NCI-H748 (cell line): ENCODE data around the gene DENND1A.
"Not testable (repeated sequence)": the region's sequence is repeated elsewhere in the genome, so short reads cannot be mapped to it uniquely, and the experiment has no call there.

ENCODE experiments used
- DNase-seq: peaks from one replicate; lab custom pipeline; 2025; ENCODE audit not compliant: unreplicated experiment; lab: John Stamatoyannopoulos, UW

DENND1A gene

DNA sequence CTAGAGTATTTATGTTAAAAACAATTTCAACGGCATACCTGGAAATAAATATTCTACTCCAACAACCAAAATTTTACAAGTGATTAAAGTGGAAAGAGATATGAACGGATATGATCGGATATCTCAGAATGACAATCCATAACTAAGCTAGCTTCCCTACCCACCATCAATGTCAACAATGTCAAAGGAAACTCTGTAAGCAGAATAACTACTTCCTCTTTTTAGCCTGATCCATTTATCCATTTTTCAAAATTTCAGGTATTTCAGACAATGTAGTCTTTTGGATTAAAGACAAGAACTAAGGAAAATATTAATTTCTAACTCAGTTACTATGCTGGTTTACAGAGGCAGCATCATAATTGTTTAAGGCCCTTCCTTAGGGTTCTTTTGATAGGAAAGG, 188.7 kb downstream of the DENND1A start:
- no peak for DNase-seq

DNA sequence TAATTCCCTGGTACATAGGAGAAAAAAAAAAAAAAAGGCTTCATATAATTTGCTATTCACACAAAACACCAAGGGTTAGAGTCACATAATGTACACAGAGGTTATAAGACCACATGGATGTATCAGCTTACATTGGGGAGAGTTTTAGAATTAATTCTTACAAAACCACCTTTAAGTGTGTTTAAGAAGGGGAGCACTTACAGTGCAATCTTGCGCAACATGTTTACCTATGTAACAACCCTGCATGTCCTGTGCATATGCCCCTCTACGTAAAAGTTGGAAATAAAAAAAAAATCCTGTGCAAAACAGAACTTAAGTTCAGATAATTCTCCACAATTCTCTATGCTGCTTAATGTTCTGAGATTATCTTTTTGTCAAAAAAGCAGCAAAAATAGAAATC, 190.0 kb downstream of the DENND1A start:
- no peak for DNase-seq

DNA sequence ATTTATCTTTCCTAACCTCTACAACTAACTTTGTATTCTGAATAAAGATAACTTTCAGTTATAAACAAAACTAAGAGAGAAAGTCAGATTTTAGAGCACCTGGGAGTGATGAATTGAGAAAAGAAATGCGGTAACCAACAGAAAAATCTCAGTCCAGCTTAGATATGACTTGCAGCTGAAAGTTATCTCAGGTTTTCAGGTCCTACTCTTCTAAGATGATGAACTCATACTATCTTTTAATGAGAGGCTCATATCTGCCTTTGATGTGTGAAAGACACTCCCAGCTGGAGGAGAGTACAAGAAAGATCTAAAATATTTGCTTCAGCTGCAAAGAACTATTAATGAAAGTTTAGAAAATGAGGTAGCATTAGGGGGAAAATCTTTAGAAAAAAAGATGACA, 190.5 kb downstream of the DENND1A start:
- DNase-seq, result no peak

DNA sequence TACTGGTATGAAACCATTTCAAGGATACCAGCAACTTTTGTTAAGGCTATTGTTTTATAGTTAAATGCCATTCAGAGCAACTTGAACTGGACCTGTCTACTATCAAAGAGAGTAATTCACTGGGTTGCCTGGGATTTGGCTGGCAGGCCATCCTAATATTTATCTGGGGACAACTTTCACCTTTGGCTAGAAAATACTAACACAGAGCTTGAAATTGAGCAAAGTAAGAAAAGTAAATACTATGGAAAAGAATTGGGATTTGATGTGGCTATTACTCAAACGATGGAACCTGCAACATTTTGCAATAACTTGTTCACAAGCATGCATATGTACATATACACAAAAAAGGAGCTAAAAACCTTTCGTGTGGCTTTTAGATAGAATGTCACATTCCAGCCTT, 191.3 kb downstream of the DENND1A start:
- DNase-seq, result no peak

DNA sequence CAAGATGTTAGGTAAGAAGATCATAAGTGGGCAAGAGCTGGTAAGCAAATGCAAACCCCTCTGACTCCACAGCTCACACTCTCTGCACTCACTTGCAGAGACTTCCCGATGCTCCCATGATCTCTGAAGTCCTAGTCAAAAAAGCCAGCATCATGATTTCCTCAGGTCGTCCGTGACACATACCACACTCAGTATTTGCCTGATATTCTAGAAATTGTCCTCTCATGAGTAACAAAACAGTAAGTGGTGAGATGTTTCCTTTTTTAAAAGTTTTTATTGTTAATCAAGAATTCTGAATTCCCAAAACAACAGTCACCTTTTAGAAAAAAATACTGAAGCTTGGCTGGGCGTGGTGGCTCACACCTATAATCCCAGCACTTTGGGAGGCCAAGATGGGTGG, 194.6 kb downstream of the DENND1A start:
- no peak for DNase-seq

DNA sequence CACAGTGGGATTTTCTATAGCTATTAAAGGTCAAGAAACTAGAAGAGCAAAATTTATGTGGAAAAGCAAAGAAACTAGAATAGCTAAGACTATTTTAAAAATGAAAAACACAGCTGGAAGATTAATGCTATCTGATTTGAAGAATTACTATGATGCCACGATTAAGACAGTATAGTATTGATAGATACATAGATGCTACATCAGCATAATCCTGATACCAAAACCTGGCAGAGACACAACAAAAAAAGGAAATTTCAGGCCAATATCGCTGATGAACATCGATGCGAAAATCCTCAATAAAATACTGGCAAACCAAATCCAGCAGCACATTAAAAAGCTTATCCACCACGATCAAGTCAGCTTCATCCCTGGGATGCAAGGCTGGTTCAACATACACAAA, 201.4 kb downstream of the DENND1A start:
- not testable (repeated sequence) for DNase-seq

DNA sequence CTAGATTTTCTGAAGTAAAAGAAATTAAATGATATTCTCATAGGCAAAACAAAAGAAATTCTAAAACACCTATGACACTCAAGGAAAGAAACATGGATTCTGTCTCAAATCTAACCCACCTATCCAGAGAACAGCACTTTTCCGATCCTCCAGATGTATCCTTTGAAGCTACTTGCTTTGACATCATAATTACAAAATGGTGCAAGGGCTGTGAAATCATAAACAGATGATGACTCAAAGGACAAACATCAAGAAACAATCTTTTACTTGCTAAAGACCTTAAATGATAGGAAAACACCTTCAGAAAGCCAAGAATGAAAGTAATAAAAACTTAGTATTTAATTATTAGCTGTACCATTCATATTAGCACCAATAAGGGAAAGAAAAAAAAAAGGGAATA, 202.6 kb downstream of the DENND1A start:
- no peak for DNase-seq

DNA sequence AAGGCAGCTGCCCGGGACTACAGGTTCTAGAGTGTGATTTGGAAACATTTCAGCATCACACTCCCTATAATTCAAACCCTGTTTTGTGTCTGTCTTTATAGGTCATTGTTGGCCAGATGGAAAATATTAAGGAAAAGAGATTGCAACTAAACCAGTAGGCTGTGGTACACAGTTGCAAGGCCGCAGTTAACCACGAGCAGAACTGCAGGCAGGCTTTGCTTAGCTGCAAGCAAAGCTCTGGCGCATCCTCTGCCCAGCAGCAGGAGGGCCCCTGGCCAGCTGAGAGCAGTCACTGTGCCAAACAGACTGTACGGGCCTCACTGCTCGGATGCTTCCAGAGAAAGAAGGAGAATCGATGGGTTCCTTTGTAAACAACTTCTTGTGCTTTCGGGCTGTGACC, 204.5 kb downstream of the DENND1A start:
- no peak for DNase-seq

DNA sequence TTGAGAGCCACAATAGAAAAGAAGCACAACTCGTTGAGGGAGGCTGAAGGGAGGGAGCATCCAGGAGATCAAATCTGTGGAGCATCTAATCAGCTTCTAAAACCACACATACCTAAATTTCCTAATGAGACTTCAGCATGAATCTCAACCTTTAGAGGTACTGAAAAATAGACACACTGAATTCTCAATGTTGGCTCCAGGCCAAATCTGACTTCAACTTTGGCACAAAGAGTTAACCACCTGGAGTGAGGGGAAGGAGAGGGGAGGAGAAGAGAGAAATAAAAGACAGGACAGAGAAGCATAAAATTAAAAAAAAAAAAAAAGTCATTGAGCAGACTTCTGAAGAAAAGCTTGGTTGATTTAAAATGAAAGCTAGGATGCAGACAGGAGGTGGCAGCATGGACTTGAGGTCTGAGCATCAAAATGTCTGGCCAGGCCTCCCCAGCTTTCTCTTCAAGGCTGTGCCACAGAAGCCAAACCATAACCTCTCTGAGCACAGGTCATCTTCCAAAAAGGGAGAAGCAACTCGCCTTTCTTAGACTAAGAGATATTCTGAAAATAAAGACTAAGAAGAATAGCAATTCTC, 205.6 kb downstream of the DENND1A start:
- DNase-seq, result peak; percentile 31

DNA sequence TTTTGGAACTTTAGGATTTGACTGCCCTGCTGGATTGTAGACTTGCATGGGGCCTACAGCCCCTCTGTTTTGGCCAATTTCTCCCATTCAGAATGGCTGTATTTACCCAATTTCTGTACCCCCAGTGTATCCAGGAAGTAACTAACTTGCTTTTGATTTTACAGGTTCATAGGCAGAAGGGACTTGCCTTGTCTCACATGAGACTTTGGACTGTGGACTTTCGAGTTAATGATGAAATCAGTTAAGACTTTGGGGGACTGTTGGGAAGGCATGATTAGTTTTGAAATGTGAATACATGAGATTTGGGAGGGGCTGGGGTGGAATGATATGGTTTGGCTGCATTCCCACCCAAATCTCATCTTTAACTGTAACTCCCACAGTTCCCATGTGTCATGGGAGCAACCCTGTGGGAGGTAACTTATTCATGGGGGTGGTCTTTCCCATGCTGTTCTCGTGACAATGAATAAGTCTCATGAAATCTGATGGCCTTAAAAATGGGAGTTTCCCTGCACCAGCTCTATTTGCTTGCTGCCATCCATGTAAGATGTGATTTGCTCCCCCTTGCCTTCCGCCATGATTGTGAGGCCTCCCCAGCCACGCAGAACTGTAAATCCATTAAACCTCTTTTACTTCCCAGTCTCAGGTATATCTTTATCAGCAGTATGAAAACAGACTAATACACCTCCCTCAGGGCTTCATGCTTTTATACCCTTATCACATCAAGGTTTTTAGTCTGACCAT, 206.6 kb downstream of the DENND1A start:
- DNase-seq, result no peak

DNA sequence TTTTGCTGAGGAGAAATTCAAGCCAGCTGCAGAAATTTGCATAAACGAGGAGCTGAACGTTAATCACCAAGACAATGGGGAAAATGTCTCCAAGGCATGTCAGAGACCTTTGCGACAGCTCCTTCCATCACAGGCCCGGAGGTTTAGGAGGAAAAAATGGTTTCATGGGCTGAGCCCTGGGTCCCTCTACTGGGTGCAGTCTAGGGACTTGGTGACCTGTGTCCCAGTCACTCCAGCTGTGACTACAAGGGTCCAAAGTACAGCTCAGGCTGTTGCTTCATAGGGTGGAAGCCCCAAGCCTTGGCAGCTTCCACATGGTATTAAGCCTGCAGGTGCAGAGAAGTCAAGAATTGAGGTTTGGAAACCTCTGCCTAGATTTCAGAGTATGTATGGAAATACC, 207.5 kb downstream of the DENND1A start:
- DNase-seq, result no peak

DNA sequence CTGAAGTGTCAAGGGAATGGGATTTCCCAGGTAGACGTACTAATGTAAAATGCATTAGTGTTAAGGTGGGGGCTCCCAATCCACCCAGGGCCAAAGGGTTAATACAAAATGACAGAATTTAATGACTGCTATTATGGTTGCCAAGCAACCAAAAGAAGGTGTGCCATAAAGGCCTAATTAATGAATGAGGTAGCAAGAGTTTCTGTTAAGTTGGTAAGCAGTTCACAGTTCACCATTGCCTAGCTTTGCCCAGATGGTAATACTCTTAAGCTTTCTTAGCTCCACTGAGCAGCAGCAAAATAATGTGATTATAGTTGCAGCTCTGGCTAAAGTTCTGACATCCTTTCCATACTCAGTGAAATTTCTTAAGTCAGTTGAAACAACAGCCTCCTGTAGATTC, 211.7 kb downstream of the DENND1A start:
- peak; percentile 75 for DNase-seq

DNA sequence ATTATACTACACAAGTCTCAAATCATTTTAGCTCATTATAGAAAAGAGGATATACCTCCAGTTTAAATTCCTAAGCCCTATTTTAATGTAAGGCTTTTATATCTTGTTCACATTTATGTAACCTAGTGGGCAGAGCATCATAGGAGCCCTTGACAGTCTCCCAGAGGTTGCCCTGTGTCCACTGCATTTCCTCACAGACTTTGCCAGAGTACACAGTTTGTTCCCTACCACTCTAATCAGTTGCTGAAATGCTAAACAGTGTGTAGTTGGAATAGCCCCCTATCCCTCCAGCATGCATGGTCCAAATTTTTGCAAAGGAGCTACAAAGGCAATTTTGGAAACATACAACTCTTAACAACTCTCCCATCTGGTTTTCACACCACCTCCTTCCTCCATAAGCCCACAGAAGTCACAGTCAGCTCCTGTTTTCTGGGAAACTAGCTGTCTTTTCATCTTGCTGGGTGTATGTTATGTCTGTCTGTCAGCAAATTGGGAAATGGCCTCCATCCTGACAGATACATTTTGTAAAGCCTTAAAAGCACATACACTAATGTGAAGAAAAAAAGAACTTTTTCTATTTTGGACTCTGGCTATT, 212.2 kb downstream of the DENND1A start:
- no peak for DNase-seq

DNA sequence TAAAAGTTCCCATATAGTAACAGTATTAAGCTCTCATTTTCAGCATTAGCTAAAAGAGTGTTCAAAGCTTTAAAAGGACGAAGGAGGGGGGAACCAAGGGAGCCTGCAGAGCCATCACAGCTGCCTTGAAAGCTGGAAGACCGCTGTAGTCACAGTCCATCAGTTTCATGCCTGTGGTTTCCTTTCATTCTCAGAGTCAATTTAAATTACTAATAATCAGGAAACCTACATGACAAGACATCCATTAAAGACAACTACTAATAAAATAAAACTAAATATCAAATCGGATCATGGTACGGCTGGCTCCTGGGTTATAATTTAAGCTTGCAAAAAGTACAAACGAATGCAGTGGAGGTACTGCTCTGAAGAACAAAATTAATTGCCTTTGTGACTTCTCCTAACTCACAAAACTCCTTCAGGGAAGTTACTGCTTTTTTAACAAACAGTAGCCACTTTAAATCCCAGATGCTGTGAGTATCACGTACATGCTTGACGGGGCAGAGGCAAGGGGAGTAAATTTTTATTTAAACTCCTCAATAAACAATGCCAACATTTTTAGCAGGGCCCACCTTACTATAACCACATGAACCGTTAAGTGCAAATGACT, 213.5 kb downstream of the DENND1A start:
- DNase-seq, result no peak

DNA sequence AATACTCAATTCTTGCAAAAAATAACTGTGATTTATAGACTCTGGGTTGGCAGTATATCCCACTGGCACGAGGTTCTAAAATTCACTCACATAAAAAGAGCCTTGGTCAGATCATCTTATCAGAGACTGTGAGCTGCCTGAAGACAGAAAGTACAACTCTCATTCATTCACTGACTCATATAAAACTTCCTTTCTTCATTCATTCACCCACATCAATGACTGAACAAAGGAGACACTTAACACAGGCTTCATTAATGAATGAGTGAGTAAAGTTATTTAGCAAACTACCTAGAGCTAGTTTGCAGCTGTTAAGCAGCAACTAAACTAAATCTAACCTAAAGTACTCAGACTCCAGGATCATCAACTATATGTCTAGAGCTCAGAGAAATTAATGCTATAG, 214.7 kb downstream of the DENND1A start:
- no peak for DNase-seq

DNA sequence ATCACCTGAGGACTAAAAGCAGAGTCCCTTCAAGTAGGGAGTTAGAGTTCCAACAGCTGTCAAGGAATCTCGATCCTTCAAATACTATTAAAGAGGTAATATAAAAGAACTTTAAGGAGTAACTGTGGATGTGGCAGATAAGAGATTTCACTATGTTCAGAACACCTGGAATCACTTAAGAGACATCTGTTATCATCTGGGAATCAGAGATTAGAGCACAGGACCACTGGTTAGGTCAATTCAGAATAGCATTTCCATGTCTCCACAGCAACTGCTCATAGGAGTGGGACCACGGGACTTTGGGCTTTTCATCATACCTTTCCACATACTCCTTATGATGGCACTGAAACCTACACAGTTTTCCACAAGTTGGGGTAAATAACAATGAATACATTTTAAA, 216.6 kb downstream of the DENND1A start:
- no peak for DNase-seq

DNA sequence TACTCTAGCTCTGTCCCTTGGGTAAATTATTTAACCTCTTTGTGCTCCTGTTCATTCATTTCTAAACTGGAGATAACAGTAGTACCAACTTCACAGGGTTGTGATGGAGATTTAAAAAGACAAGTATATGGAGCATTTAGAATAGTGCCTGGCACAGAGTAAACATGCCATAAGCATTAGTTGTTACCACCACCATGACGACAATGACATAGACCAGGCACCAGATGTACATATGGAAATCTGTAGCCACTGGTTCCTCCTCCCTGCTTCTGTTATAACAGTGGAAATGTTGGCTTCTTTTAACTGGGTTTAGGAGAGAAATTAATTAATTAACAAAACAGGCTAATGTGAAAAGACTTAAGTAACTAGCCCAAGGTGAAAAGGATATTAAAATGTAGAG, 217.5 kb downstream of the DENND1A start:
- DNase-seq, result no peak

DNA sequence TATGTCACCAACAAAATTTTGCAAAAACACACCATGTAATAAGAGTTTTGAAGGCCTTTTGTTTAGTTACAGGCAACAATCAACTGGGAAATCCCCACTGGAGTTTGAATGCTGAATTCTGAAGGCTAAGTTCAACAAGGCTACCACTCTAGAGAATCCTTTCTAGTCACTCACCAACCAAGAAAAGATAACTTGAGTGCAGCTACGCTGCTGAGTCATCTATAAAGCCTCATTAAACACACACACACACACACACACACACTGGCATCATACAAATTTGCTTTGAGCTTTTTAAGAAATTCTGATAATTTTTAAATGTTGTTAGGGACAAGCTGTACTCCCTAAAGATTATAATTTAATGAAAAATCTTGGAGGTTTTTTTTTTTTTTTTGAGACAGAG, 219.6 kb downstream of the DENND1A start:
- no peak for DNase-seq

DNA sequence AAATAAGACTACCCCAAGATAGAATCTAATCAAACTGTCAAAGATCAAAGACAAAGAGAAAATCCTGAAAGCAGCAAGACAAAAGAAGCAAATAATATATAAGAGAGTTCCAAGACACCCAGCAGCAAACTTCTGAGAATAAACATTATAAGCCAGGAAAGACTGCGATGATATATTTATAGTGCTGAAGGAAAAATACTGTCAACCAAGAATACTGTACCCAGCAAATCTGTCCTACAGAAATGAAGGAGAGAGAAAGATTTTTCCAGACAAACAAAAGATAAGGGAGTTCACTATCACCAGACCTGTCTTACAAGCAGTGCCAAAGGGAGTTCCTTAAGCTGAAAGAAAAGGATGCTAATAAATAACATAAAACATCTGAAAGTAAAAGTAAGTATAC, 227.4 kb downstream of the DENND1A start:
- no peak for DNase-seq

DNA sequence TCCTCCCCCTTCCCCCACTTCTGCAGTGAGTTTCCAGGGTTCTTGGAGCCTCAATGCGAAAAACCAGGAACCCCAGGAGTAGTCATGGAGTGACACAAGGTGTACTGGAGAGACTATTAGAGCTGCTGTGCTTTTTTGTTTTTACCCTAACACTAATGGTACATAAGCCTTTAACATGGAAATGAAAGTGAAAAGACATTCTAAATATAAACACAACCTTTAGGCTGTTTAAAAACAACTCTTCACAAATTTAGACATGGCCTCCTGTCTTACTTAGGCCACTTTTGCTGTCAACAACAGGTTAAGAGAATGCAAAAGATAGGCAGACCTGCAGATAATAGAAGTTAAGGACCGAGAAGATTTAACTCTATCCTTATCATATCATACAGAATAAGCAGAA, 232.2 kb downstream of the DENND1A start:
- no peak for DNase-seq

DNA sequence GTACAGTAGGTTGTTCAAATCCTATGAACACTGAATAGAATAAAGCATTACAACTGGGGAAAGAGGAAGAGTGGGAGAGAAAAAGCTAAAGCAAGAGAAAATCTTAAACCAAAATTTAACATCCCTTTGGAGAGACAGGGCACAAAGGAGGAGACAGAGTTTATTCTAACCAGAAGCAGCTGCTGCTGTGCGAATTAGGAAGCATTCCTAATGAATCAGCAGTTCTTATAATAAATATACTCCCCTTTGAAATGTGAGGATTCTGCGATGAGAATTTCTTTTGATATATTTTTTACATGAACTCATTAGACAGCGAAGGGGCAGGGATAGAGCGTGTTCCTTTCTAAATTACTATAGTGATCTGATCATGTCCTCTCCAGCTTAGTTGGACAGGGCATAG, 233.4 kb downstream of the DENND1A start:
- DNase-seq, result no peak

DNA sequence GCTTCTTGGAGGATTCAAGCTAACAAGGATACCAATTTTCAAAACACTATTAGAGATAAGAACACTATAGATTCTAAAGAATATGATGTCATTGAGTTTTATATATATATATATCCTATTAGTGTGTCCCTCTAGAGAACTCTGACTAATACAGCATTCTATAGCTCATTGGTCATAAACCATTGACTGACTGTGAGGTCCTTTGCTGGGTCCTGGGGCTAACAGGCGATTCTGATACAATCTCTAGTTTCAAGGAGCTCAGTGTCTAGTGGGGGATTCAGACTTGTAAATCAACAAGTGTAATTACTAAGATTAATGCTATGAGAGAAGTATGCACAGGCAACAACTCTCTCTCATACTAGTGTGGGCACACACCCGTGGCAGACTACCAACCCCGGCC, 234.5 kb downstream of the DENND1A start:
- DNase-seq, result no peak
